Measurements from ENCODE around the gene PRKG2.
"Not testable (repeated sequence)": the region's sequence is repeated elsewhere in the genome, so short reads cannot be mapped to it uniquely, and the experiment has no call there.

The PRKG2 gene

DNA sequence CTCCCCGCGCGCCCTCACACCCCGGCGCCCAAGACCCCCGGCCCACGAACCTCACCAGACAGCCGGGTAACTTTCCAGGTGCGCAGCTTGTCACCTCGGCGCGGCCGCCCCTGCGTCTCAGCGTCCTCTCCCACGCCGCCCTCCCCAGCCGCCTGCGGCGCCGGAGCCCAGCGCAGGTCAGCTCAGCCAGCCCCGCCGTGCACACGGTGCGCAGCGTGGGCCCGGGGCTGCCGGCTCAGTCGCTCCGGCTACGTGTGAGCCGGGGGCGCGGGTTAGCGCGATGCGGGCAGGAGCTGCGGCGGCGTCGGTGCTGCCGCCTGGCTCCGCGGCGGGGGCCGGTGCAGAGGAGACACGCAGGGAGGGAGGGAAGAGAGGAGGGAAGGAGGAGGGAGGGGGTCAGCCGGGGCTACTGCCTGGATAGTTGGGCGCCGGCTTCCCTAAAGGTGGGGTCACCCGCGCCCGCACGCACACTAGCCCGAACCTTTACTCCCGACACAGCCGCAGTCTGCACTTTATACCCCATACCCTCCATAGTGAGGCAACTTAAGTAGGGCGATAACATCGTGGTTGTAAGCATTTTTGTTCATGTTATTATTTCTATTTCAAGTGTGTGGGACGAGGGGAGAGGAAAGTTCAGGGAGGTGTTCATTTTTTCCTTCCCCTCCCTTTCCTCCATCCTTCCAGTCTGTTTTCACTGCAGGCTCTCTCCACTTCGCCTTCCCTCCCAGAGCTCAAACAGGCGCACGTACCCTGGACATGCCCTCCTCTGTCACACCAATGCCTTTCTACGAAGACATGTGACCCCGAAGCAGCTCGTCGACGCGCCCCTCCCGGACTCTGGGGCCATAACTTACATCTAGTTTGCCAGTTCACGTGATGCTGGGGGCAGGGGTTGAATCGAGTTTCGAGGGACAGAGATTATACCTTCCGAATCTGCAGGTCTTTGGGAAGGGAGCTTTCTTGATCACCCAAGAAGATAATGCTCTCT lies at the start of gene PRKG2:
TSS of gene PRKG2 (minus strand) at position 342 of the 988 bp plus-strand sequence. CDS start 10,175 bp downstream, outside the sequence.
- no peak for DNase-seq (ENCODE audit: low read depth in 1 of 2, low spot score in 1 of 2)

- DNase-seq (ENCODE audit: low read depth in 1 of 2, low spot score in 1 of 2) = no peak
These were observed 45.5 kb upstream of the PRKG2 start for GRCh38 chr4:81260443-81261101.

DNA sequence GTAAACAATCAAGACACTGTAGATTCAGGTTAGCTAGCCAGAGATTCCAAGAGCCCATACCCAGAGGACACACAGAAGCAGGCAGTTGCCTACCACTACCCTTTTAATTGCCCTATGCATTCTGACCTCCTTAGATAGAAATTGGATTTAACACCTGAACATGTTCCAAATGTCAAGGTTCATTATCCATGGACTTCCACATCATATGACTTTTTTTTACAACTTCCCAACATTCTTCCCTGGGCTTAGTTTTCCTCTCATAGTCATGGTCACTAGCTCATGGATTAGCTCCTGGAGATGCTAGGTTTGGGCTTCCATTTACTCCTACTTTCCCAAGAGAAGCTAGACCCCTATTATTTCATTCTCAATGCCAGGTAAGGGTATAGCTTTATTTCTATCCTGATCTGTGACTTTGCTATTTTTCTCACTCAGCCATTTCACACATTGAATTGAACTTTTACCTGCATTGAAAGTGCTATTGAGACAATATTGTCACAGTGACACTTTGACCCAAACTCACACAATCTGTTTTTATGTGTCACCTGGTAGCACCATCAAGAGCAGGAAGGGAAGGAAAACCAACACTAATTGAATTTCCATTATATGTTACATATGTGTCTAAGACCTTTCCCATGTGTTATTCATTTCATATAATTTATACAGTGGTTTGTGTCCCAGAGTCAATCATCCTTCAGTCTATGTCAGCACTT lies 44.0 kb upstream of the PRKG2 start:
- DNase-seq (ENCODE audit: low read depth in 1 of 2, low spot score in 1 of 2) = no peak

GRCh38 chr4:81257816-81258215 lies 42.8 kb upstream of the PRKG2 start:
- no peak for DNase-seq (ENCODE audit: low read depth in 1 of 2, low spot score in 1 of 2)

- DNase-seq (ENCODE audit: low read depth in 1 of 2, low spot score in 1 of 2) = no peak
These were observed 42.0 kb upstream of the PRKG2 start for GRCh38 chr4:81257021-81257420.

GRCh38 chr4:81256059-81256970 lies 41.3 kb upstream of the PRKG2 start:
- no peak for DNase-seq (ENCODE audit: low read depth in 1 of 2, low spot score in 1 of 2)

GRCh38 chr4:81255524-81255923 lies 40.5 kb upstream of the PRKG2 start:
- no peak for DNase-seq (ENCODE audit: low read depth in 1 of 2, low spot score in 1 of 2)

DNA sequence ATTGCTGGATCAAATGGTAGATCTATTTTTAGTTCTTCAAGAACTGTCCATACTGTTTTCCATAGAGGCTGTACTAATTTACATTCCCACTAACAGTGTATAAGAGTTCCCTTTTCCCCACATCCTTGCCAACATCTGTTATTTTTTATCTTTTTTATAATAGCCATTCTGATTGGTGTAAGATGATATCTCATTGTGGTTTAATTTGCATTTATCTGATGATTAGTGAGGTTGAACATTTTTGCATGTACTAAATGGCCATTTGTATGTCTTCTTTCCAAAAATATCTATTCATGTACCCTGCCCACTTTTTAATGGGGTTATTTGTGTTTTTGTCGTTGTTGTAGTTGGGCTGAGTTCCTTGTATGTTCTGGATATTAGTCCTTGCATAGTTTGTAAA lies 35.4 kb upstream of the PRKG2 start:
- no peak for DNase-seq (ENCODE audit: low read depth in 1 of 2, low spot score in 1 of 2)

DNA sequence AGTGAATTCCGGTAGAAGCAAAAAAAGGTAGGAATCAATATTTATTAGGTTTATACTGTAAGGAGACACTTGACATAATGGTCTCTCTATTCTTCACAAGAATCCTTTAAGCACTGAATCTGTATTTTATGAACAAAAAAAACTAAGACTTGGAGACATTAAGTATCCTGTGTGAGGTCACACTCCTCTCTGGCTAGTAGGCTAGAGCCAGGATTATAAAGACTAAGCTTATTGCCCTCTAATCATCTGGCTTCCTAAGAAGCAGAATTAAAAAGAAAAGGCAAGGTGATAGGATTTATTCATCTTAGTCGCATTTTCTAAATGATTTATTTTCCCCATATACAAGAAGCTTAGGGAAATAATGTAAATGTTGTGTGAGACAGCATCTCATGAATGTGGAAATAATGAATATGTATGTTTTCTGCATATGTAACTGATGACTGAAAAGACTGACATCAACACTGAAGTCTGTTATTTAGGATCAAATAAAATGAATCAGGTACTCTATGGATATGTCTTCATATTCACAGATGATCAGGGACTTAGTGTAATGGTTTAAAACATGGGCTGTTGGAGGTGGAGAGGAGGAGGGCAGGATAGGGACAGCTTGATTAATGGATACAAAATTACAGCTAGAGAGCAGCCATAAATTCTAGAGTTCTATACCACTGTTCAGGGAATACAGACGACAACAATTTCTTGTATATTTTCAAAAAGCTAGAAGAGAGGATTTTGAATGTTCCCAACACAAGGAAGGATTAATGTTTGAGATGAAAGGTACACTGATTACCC lies 30.4 kb upstream of the PRKG2 start:
- no peak for DNase-seq (ENCODE audit: low read depth in 1 of 2, low spot score in 1 of 2)

- DNase-seq (ENCODE audit: low read depth in 1 of 2, low spot score in 1 of 2) = no peak
These were observed 22.8 kb upstream of the PRKG2 start for GRCh38 chr4:81237791-81238190.

GRCh38 chr4:81235982-81236749 lies 21.1 kb upstream of the PRKG2 start:
- no peak for DNase-seq (ENCODE audit: low read depth in 1 of 2, low spot score in 1 of 2)

DNA sequence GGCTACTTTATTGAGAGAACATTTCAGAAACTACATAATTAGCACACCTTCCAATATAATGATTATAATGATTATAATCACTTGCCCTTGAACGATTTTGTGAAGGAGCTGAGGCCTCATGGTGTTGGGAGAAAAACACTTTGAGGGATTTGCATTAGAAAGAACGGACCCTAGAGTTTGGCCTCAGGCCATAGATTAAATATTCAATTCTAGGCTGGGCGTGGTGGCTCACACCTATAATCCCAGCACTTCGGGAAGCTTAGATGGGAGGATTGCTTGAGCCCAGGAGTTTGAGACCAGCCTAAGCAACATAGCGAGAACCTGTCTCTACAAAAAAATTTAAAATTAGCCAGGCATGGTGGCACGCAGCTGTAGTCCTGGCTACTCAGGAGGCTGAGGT lies 12.9 kb upstream of the PRKG2 start:
- no peak for DNase-seq (ENCODE audit: low read depth in 1 of 2, low spot score in 1 of 2)

- no peak for DNase-seq (ENCODE audit: low read depth in 1 of 2, low spot score in 1 of 2)
These were observed 12.1 kb upstream of the PRKG2 start for GRCh38 chr4:81227138-81227537.

DNA sequence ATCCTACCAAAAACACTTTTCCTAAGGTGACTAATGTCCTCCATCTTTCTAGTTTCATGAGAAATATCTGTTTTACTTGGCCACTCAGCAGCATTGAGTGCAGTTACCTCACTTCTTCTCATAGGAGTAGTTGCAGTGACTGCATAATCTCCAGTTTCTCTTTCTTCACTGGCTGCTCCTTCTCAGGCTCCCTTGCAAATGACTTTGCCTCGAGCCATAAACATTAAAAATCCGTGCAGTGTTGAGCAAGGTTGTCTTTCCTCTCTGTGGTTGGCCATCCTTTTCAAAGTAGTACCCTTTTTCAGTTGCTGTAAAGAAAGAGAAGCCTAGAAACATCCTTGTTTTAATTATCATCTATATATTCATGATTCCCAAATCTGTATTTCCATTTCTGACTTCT lies 10.2 kb upstream of the PRKG2 start:
- no peak for DNase-seq (ENCODE audit: low read depth in 1 of 2, low spot score in 1 of 2)

- DNase-seq (ENCODE audit: low read depth in 1 of 2, low spot score in 1 of 2) = not testable (repeated sequence)
These were observed 7.1 kb upstream of the PRKG2 start for GRCh38 chr4:81222082-81222472.

GRCh38 chr4:81221303-81222081 lies 6.5 kb upstream of the PRKG2 start:
- no peak for DNase-seq (ENCODE audit: low read depth in 1 of 2, low spot score in 1 of 2)

- DNase-seq (ENCODE audit: low read depth in 1 of 2, low spot score in 1 of 2) = no peak
These were observed 5.2 kb upstream of the PRKG2 start for GRCh38 chr4:81220271-81220670.

DNA sequence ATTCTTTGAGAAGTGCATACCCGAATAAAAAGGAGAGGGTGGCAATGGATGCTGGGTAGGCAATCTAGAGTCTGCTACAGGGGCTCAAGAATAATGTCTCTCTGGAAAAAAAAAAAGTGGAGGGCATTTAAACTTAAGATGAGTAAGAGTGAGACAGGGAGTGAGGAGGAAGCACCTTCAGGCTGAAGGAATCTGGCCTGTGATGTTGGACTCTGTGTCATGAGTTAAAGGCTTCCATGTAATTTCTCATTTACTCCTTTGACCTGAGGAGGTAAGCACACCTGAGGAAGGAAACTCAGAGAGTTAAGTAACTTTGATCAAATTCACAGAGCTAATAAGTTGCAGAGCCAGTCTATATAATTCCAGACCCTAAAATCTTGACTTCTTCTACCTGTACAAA lies 3.2 kb upstream of the PRKG2 start:
- DNase-seq (ENCODE audit: low read depth in 1 of 2, low spot score in 1 of 2) = no peak

All from activated T-helper 1 cell treated with anti-CD3 and anti-CD28 coated beads, Interleukin-2, amount 50 U/mL, for 16 hours (primary cell).